IMR-90 (cell line): ENCODE measurements around the gene HECW1. TPM values are rescaled to one million over a fixed set of nuclear protein-coding genes. Genes with fewer than 3 reads are reported as not detected.
A peak's percentile ranks its signal among the peaks of the same experiment; 100 is the strongest.

Source experiments
- ATAC-seq: fragments of 200-7000 bp; cut with Tn5 transposase; 2 replicates; pipeline ENCODE4 v1.9.1; 2020; ENCODE audit warnings: low read depth, mild to moderate bottlenecking, moderate library complexity
- BruUV-seq: library from RNA; stranded (reverse); fragments of 400-500 nt; replicated peaks from 2 replicates; lab custom pipeline; 2021; lab: Mats Ljungman, UMichigan
- CTCF ChIA-PET: fragments of 300-600 bp; formaldehyde crosslinking; extraction: SDS; loops from one replicate; lab custom pipeline; 2021; ENCODE audit warnings: antibody characterized with exemption; lab: Yijun Ruan, JAX
- POLR2A ChIA-PET: fragments of 300-600 bp; sonication (Branson Sonifier 250); formaldehyde crosslinking; loops from one replicate; lab custom pipeline; 2022; ENCODE audit warnings: antibody characterized with exemption; ENCODE audit not compliant: unreplicated experiment; lab: Charles Lee
- DNase-seq: peaks from one replicate; pipeline ENCODE4 v3.0.0; 2013
- H2AFZ ChIP-seq: replicated peaks from 2 replicates; pipeline ENCODE3; 2013; ENCODE audit warnings: low read length, mild to moderate bottlenecking; ENCODE audit not compliant: poor library complexity
- H2AK5ac ChIP-seq: 2 replicates; pipeline ENCODE4 v1.6.1; 2013; ENCODE audit warnings: low read depth, low read length, inconsistent platforms
- H2AK9ac ChIP-seq: replicated peaks from 2 replicates; pipeline ENCODE3; 2013; ENCODE audit warnings: mild to moderate bottlenecking, low read depth, low read length, moderate library complexity; ENCODE audit not compliant: poor library complexity
- H2BK120ac ChIP-seq: 2 replicates; pipeline ENCODE4 v1.6.1; 2013; ENCODE audit warnings: low read depth, low read length, inconsistent platforms
- H2BK15ac ChIP-seq: 3 replicates; pipeline ENCODE4 v1.6.1; 2013; ENCODE audit warnings: low read depth, low read length, inconsistent platforms
- H2BK20ac ChIP-seq: 2 replicates; pipeline ENCODE4 v1.6.1; 2013; ENCODE audit warnings: low read depth, mild to moderate bottlenecking, inconsistent platforms, low read length, moderate library complexity
- H2BK5ac ChIP-seq: 2 replicates; pipeline ENCODE4 v1.6.1; 2013; ENCODE audit warnings: mild to moderate bottlenecking, low read depth, low read length, inconsistent platforms; ENCODE audit not compliant: poor library complexity, severe bottlenecking
- H3K14ac ChIP-seq: replicated peaks from 2 replicates; pipeline ENCODE4 v1.6.1; 2013; ENCODE audit warnings: low read depth, low read length, inconsistent platforms
- H3K18ac ChIP-seq: 2 replicates; pipeline ENCODE4 v1.6.1; 2013; ENCODE audit warnings: low read depth, low read length, control low read depth
- H3K23ac ChIP-seq: 2 replicates; pipeline ENCODE4 v1.6.1; 2013; ENCODE audit warnings: low read depth, low read length, inconsistent platforms
- H3K27ac ChIP-seq: 2 replicates; pipeline ENCODE4 v1.5.1; 2013; ENCODE audit warnings: mild to moderate bottlenecking, control low read depth, low read length; ENCODE audit not compliant: insufficient read depth
- H3K27me3 ChIP-seq: 2 replicates; pipeline ENCODE4 v1.6.1; 2013; ENCODE audit warnings: low read length; ENCODE audit not compliant: control insufficient read depth, insufficient read depth
- H3K36me3 ChIP-seq: 2 replicates; pipeline ENCODE4 v1.6.1; 2013; ENCODE audit warnings: low read length, mixed read lengths; ENCODE audit not compliant: control insufficient read depth, insufficient read depth
- H3K4ac ChIP-seq: 2 replicates; pipeline ENCODE4 v1.6.1; 2013; ENCODE audit warnings: low read depth, low read length, inconsistent platforms
- H3K4me1 ChIP-seq: 2 replicates; pipeline ENCODE4 v1.6.1; 2013; ENCODE audit warnings: low read length, mixed read lengths; ENCODE audit not compliant: control insufficient read depth, insufficient read depth
- H3K4me2 ChIP-seq: 2 replicates; pipeline ENCODE4 v1.6.1; 2013; ENCODE audit warnings: low read depth, mild to moderate bottlenecking, control low read depth, low read length, moderate library complexity
- H3K4me3 ChIP-seq: 2 replicates; pipeline ENCODE4 v1.5.1; 2013; ENCODE audit warnings: low read depth, mild to moderate bottlenecking, control low read depth, low read length, moderate library complexity; ENCODE audit not compliant: insufficient read depth
- H3K56ac ChIP-seq: 2 replicates; pipeline ENCODE4 v1.6.1; 2013; ENCODE audit warnings: low read length, inconsistent platforms; ENCODE audit not compliant: insufficient read depth; ENCODE audit errors: extremely low read depth
- H3K79me1 ChIP-seq, 2 experiments: 2 replicates each; pipeline ENCODE4 v1.6.1; 2013; ENCODE audit warnings: low read length in 2 of 2, inconsistent platforms in 1 of 2, low read depth in 1 of 2
- H3K9ac ChIP-seq: 2 replicates; pipeline ENCODE4 v1.6.1; 2013; ENCODE audit warnings: low read depth, low read length, control low read depth
- H3K9me1 ChIP-seq: 2 replicates; pipeline ENCODE4 v1.6.1; 2013; ENCODE audit warnings: low read length, inconsistent platforms; ENCODE audit not compliant: insufficient read depth
- H3K9me3 ChIP-seq: 2 replicates; pipeline ENCODE4 v1.6.1; 2013; ENCODE audit warnings: low read length; ENCODE audit not compliant: control insufficient read depth, insufficient read depth
- H4K20me1 ChIP-seq: 2 replicates; pipeline ENCODE4 v1.6.1; 2013; ENCODE audit warnings: low read length, inconsistent platforms; ENCODE audit not compliant: insufficient read depth
- H4K5ac ChIP-seq: 2 replicates; pipeline ENCODE4 v1.6.1; 2013; ENCODE audit warnings: mild to moderate bottlenecking, low read depth, low read length, control low read depth
- H4K8ac ChIP-seq, 2 experiments: 2 replicates each; pipeline ENCODE4 v1.6.1; 2013; ENCODE audit warnings: low read depth in 2 of 2, low read length in 2 of 2, control low read depth in 1 of 2, inconsistent platforms in 1 of 2
- H4K91ac ChIP-seq: 2 replicates; pipeline ENCODE4 v1.6.1; 2013; ENCODE audit warnings: low read depth, low read length, inconsistent platforms; ENCODE audit not compliant: insufficient read depth
- CHD1 ChIP-seq: IDR thresholded peaks from 2 replicates; pipeline ENCODE4 v1.6.1; 2012; ENCODE audit warnings: low read depth, low read length, improper control_type of control experiment
- CTCF ChIP-seq: conservative IDR thresholded peaks from 2 replicates; pipeline ENCODE4 v1.5.1; 2012; ENCODE audit warnings: mild to moderate bottlenecking, low read depth, low read length, improper control_type of control experiment
- NFE2L2 ChIP-seq: fragments of 150-350 bp; IDR thresholded peaks from 2 replicates; pipeline ENCODE4 v1.6.1; 2016; ENCODE audit warnings: low read depth, mild to moderate bottlenecking, low read length
- POLR2A ChIP-seq: IDR thresholded peaks from 2 replicates; pipeline ENCODE4 v1.6.1; 2012; ENCODE audit warnings: mild to moderate bottlenecking, low read depth, low read length
- RAD21 ChIP-seq: IDR thresholded peaks from 2 replicates; pipeline ENCODE4 v1.6.1; 2012; ENCODE audit warnings: low read length, improper control_type of control experiment
- RCOR1 ChIP-seq: IDR thresholded peaks from 2 replicates; pipeline ENCODE4 v1.6.1; 2012; ENCODE audit warnings: mild to moderate bottlenecking, low read length, improper control_type of control experiment; ENCODE audit not compliant: insufficient replicate concordance
- SMC3 ChIP-seq: fragments of 150-350 bp; IDR thresholded peaks from 2 replicates; pipeline ENCODE4 v1.6.1; 2016; ENCODE audit warnings: low read depth, mild to moderate bottlenecking, antibody characterized with exemption, low read length, moderate library complexity
- WGBS, 2 experiments: methylation state at CpG; one replicate each; pipeline versions ENCODE4 v1.1.5 to v1.1.7; 2013; ENCODE audit warnings: missing lambda C conversion rate in 2 of 2; ENCODE audit not compliant: insufficient read length in 1 of 2; ENCODE audit errors: extremely low coverage in 2 of 2; 5-methylcytosine and 5-hydroxymethylcytosine counted together
- dilution Hi-C: fragments of 300-500 bp; cut with HindIII; formaldehyde crosslinking; loops from one replicate; pipeline ENCODE4 v1.14.3; 2018; ENCODE audit warnings: low sequenced_read_pairs; ENCODE audit not compliant: unreplicated experiment
- in situ Hi-C: fragments of 300-500 bp; cut with MboI; formaldehyde crosslinking; loops from 3 replicates; pipeline ENCODE4 v1.14.3; 2019; ENCODE audit warnings: low sequenced_read_pairs, inconsistent platforms, mixed read lengths
- intact Hi-C: fragments of 100-400 bp; cut with micrococcal nuclease; formaldehyde crosslinking; loops from 2 replicates; pipeline ENCODE4 v1.10.0; 2022
- polyA plus RNA-seq, 3 experiments: library from polyadenylated mRNA; depleted of rRNA; stranded (reverse); fragments of >200 nt; gene quantifications; 2 replicates each; pipeline ENCODE4 v1.2.3, GENCODE V29; 2012; ENCODE audit warnings: low replicate concordance in 1 of 3
- total RNA-seq: library from RNA; depleted of rRNA; stranded (reverse); fragments of >200 nt; gene quantifications from 2 replicates; pipeline ENCODE4 v1.2.3, GENCODE V29; 2012

The HECW1 gene
- total and polyA plus RNA-seq, 2 of the 4 experiments (the other 2 are of a cell fraction) = 0.56 to 1.3 TPM

GRCh38 chr7:43260980-43261878, 148.8 kb downstream of the HECW1 start:
- WGBS, 2 experiments = no CpG with 5 or more reads among the region's 8 CpGs
- CTCF ChIA-PET = interaction anchor here (0.5 to 1.8 kb wide), 14 partner anchors 11 to 1321 kb away, joined by 3 to 12 read pairs (median 4); partner anchors contain the start of genes MRPL32 and PSMA2
- 0 out of 2 replicates have a peak overlapping the region, but pooled peaks have one; percentile 42 for H3K4ac ChIP-seq
- no peak overlapping the region for H2BK20ac ChIP-seq
- DNase-seq (peak; percentile 84), ATAC-seq (peak; percentile 97)
- no TSS peak for BruUV-seq
- no peak overlapping the region for H3K4me3 ChIP-seq
- no peak overlapping the region for H2AK9ac ChIP-seq
- no peak overlapping the region for H3K18ac ChIP-seq
- H3K14ac ChIP-seq = no peak overlapping the region
- TF ChIP-seq RCOR1 = no peak
- peak; percentile 89 for TF ChIP-seq RAD21
- no peak for TF ChIP-seq POLR2A
- peak; percentile 94 for TF ChIP-seq CTCF
- no peak for TF ChIP-seq NFE2L2
- TF ChIP-seq SMC3 = peak; percentile 95
- TF ChIP-seq CHD1 = no peak; the same call in 1 of the 2 replicates
- H3K9me1 ChIP-seq = no peaks in the 10 kb centered on the region
- H2BK120ac ChIP-seq = no peak overlapping the region
- H3K23ac ChIP-seq = no peak overlapping the region
- no peaks in the 10 kb centered on the region for H3K79me1 ChIP-seq
- H2AFZ ChIP-seq = peak overlapping the region; percentile 56
- no peak overlapping the region for H3K27ac ChIP-seq
- no peak overlapping the region for H2BK15ac ChIP-seq
- no peaks in the 10 kb centered on the region for H3K36me3 ChIP-seq
- dilution Hi-C loops = no loop called here
- no peak overlapping the region for H3K9ac ChIP-seq
- no peak overlapping the region for H3K56ac ChIP-seq
- intact Hi-C loops = loop anchor here (1.0 to 5.0 kb wide), 6 partner anchors 84 to 461 kb away; partner anchors contain the start of genes MRPL32 and PSMA2
- H3K27me3 ChIP-seq = no peaks in the 10 kb centered on the region
- no peak overlapping the region for H2BK5ac ChIP-seq
- no peaks in the 10 kb centered on the region for H4K20me1 ChIP-seq
- H3K9me3 ChIP-seq = no peaks in the 10 kb centered on the region
- H3K4me1 ChIP-seq = no peaks in the 10 kb centered on the region; the same call in 1 of the 2 replicates
- in situ Hi-C loops = loop anchor here (5.0 to 25.0 kb wide), 2 partner anchors 324 to 451 kb away; no protein-coding TSS in a partner anchor
- H3K4me2 ChIP-seq = no peak overlapping the region
- H4K8ac ChIP-seq = no peak overlapping the region
- H2AK5ac ChIP-seq = no peak overlapping the region
- POLR2A ChIA-PET = interaction anchor here (0.7 kb wide), 1 partner anchor 12 kb away, joined by 4 read pairs; no protein-coding TSS in a partner anchor
- no peak overlapping the region for H4K5ac ChIP-seq
- H4K91ac ChIP-seq = no peak overlapping the region
